ENCODE results near the gene CAMK1D.

DNA sequence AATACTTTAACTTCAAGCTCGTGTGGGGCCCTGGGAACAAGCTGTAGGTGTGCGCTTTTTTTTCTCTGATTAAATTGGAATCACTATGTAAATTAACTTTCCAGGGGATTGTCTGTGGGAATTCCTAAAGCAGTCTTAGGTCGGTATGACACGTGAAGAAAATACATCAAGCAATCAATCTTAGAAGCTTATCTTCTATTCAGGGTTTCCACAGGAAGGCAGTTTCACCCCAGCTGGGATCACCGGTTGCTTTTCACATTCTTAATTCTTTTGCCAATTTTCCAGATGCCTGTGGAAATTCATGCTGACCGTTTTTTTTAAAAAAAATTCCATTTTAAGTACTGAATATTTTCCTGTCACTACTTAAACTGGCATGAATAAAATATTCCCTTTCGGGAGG is 41.9 kb downstream of the CAMK1D start:
- TF ChIP-seq EZH2 (optimal IDR thresholded peaks at IDR 0.05; ENCODE audit: low read depth, low read length): no peak
- TF ChIP-seq, protein P1, sequence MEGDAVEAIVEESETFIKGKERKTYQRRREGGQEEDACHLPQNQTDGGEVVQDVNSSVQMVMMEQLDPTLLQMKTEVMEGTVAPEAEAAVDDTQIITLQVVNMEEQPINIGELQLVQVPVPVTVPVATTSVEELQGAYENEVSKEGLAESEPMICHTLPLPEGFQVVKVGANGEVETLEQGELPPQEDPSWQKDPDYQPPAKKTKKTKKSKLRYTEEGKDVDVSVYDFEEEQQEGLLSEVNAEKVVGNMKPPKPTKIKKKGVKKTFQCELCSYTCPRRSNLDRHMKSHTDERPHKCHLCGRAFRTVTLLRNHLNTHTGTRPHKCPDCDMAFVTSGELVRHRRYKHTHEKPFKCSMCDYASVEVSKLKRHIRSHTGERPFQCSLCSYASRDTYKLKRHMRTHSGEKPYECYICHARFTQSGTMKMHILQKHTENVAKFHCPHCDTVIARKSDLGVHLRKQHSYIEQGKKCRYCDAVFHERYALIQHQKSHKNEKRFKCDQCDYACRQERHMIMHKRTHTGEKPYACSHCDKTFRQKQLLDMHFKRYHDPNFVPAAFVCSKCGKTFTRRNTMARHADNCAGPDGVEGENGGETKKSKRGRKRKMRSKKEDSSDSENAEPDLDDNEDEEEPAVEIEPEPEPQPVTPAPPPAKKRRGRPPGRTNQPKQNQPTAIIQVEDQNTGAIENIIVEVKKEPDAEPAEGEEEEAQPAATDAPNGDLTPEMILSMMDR (IDR thresholded peaks at IDR 0.05; ENCODE audit: low read length): no peak
